ENCODE measurements around the gene TMEM42. TPM values are rescaled to one million over a fixed set of nuclear protein-coding genes. Genes with fewer than 3 reads are reported as not detected.
A peak's percentile ranks its signal among the peaks of the same experiment; 100 is the strongest.

TMEM42 gene
- polyA plus RNA-seq, 4 donors = 6.2 to 19.4 (median 14.3) TPM

DNA sequence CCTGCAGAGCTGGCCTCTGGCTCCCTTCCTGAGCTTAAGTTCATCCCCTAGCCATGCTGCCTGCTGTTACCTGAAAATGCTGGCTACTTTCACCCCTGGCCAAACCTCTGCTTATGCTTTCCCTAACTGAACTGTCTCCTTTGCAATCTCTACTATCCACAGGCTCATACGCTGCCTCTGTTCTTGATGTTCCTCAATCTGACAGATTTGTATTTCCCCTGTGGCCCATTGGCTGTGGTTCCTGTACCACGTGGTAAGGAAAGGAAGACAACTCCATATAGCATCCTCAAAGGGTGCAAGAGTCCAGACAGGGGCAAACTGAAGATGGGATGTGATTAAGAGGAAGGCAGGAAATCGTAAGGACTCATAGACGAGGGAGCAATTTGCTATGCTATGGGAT is 45.9 kb downstream of the TMEM42 start:
- 62 to 71% (median 69%) methylated on average over 4 of the region's 4 CpGs for WGBS, 3 donors
- Histone ChIP-seq H3K27me3 (ENCODE audit: control insufficient read depth in 3 of 3, insufficient read depth in 3 of 3, low read length in 3 of 3) (peaks cover 0 to 7% (median 0%) of the 10 kb centered on the region in 3 donors), H3K4me1 (ENCODE audit: control insufficient read depth in 3 of 3, insufficient read depth in 2 of 3, low read depth in 1 of 3, low read length in 2 of 3) (no peaks in the 10 kb centered on the region), H3K27ac (ENCODE audit: low read depth in 1 of 3, low read length in 2 of 3) (no peak overlapping the region), H3K4me3 (ENCODE audit: low read depth in 1 of 3, low read length in 3 of 3) (no peak overlapping the region), H3K36me3 (ENCODE audit: control insufficient read depth in 3 of 3, insufficient read depth in 2 of 3, low read depth in 1 of 3, low read length in 3 of 3) (no peaks in the 10 kb centered on the region), H3K9me3 (ENCODE audit: control insufficient read depth in 2 of 2, insufficient read depth in 1 of 2, low read depth in 1 of 2, low read length in 1 of 2) (peaks cover 0 to 5% of the 10 kb centered on the region in 2 donors)
- no peak for DNase-seq
- FAIRE-seq = no peak

- no peak for FAIRE-seq
- DNase-seq = no peak
- Histone ChIP-seq H3K27ac (ENCODE audit: low read depth in 1 of 3, low read length in 2 of 3) (no peak overlapping the region), H3K4me3 (ENCODE audit: low read depth in 1 of 3, low read length in 3 of 3) (no peak overlapping the region), H3K36me3 (ENCODE audit: control insufficient read depth in 3 of 3, insufficient read depth in 2 of 3, low read depth in 1 of 3, low read length in 3 of 3) (no peaks in the 10 kb centered on the region), H3K4me1 (ENCODE audit: control insufficient read depth in 3 of 3, insufficient read depth in 2 of 3, low read depth in 1 of 3, low read length in 2 of 3) (no peaks in the 10 kb centered on the region), H3K9me3 (ENCODE audit: control insufficient read depth in 2 of 2, insufficient read depth in 1 of 2, low read depth in 1 of 2, low read length in 1 of 2) (peaks cover 0 to 5% of the 10 kb centered on the region in 2 donors), H3K27me3 (ENCODE audit: control insufficient read depth in 3 of 3, insufficient read depth in 3 of 3, low read length in 3 of 3) (peaks cover 0 to 4% (median 0%) of the 10 kb centered on the region in 3 donors)
- WGBS, 3 donors = 31 to 45% (median 44%) methylated on average over 2 of the region's 2 CpGs
Observed at GRCh38 chr3:44909063-44909462, 47.4 kb downstream of the TMEM42 start.

- 92 to 95% (median 94%) methylated on average over 3 of the region's 3 CpGs for WGBS, 3 donors
- FAIRE-seq (no peak), DNase-seq (no peak)
Observed at GRCh38 chr3:44910693-44911092, 49.0 kb downstream of the TMEM42 start.

DNA sequence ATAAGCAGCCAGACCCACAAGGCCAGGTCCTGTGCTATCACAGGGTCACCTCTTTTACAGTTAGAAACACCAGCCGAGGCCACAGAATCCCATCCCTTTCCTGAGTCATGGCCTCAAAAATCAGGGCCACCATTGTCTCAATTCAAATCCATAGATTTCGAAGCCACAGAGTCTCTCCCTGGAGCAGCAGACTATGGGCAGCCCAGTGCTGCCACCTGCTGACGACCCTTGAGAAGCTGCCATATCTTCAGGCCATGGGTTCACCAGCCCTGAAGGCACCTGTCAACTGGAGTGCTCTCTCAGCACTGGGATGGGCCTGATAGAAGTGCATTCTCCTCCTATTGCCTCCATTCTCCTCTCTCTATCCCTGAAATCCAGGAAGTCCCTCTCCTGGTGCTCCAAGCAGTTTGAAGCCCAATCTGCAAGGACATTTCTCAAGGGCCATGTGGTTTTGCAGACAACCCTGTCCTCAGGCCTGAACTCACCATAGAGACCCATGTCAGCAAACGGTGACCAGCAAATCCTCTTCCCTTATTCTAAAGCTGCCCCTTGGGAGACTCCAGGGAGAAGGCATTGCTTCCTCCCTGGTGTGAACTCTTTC is 52.3 kb downstream of the TMEM42 start:
- H3K27me3 ChIP-seq (ENCODE audit: control insufficient read depth in 3 of 3, insufficient read depth in 3 of 3, low read length in 3 of 3) = peaks cover 0 to 4% (median 0%) of the 10 kb centered on the region in 3 donors
- FAIRE-seq (no peak), DNase-seq (peak; percentile 75 to 81)
- no peak overlapping the region for H3K27ac ChIP-seq (ENCODE audit: low read depth in 1 of 3, low read length in 2 of 3)
- peaks cover 0 to 30% (median 4%) of the 10 kb centered on the region in 3 donors for H3K36me3 ChIP-seq (ENCODE audit: control insufficient read depth in 3 of 3, insufficient read depth in 2 of 3, low read depth in 1 of 3, low read length in 3 of 3)
- H3K4me1 ChIP-seq (ENCODE audit: control insufficient read depth in 3 of 3, insufficient read depth in 2 of 3, low read depth in 1 of 3, low read length in 2 of 3) = no peaks in the 10 kb centered on the region
- 30 to 39% (median 36%) methylated on average over 4 of the region's 4 CpGs for WGBS, 3 donors
- H3K9me3 ChIP-seq (ENCODE audit: control insufficient read depth in 2 of 2, insufficient read depth in 1 of 2, low read depth in 1 of 2, low read length in 1 of 2) = no peaks in the 10 kb centered on the region
- no peak overlapping the region for H3K4me3 ChIP-seq (ENCODE audit: low read depth in 1 of 3, low read length in 3 of 3)

More at GRCh38 chr3:44910693-44911092, 49.0 kb downstream of the TMEM42 start:
- Histone ChIP-seq H3K9me3 (ENCODE audit: control insufficient read depth in 2 of 2, insufficient read depth in 1 of 2, low read depth in 1 of 2, low read length in 1 of 2) (peaks cover 0 to 5% of the 10 kb centered on the region in 2 donors), H3K36me3 (ENCODE audit: control insufficient read depth in 3 of 3, insufficient read depth in 2 of 3, low read depth in 1 of 3, low read length in 3 of 3) (peaks cover 0 to 2% (median 0%) of the 10 kb centered on the region in 3 donors), H3K27me3 (ENCODE audit: control insufficient read depth in 3 of 3, insufficient read depth in 3 of 3, low read length in 3 of 3) (peaks cover 0 to 4% (median 0%) of the 10 kb centered on the region in 3 donors), H3K4me1 (ENCODE audit: control insufficient read depth in 3 of 3, insufficient read depth in 2 of 3, low read depth in 1 of 3, low read length in 2 of 3) (no peaks in the 10 kb centered on the region), H3K27ac (ENCODE audit: low read depth in 1 of 3, low read length in 2 of 3) (no peak overlapping the region), H3K4me3 (ENCODE audit: low read depth in 1 of 3, low read length in 3 of 3) (no peak overlapping the region)

DNA sequence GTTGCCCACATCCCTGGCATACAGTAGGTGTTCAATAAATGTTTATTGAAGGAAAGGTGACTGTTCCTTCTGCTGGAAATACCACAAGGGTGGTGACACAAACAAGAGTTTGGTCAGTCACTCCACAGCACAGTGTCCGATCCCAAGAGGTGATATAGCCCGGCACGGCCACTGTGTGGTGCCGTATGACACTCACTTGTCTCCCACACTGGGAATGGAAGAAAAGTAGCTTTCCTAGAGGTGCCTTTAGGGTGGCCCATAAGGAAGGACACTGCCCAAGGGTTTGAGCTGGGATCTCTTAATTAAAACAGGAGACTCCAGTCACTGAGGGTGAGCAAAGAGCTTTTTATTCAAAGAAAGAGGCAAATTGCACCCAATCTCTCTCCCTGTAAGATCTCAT is 53.2 kb downstream of the TMEM42 start:
- Histone ChIP-seq H3K9me3 (ENCODE audit: control insufficient read depth in 2 of 2, insufficient read depth in 1 of 2, low read depth in 1 of 2, low read length in 1 of 2) (no peaks in the 10 kb centered on the region), H3K36me3 (ENCODE audit: control insufficient read depth in 3 of 3, insufficient read depth in 2 of 3, low read depth in 1 of 3, low read length in 3 of 3) (peaks cover 0 to 30% (median 4%) of the 10 kb centered on the region in 3 donors), H3K27ac (ENCODE audit: low read depth in 1 of 3, low read length in 2 of 3) (no peak overlapping the region), H3K4me3 (ENCODE audit: low read depth in 1 of 3, low read length in 3 of 3) (no peak overlapping the region), H3K27me3 (ENCODE audit: control insufficient read depth in 3 of 3, insufficient read depth in 3 of 3, low read length in 3 of 3) (no peaks in the 10 kb centered on the region), H3K4me1 (ENCODE audit: control insufficient read depth in 3 of 3, insufficient read depth in 2 of 3, low read depth in 1 of 3, low read length in 2 of 3) (no peaks in the 10 kb centered on the region)
- FAIRE-seq = no peak
- WGBS, 3 donors = 67 to 72% (median 68%) methylated on average over 4 of the region's 4 CpGs
- DNase-seq = peak; percentile 10 to 21

Other genes with a start within 250 kb of the TMEM42 start
- gene ZNF197, start 236.9 kb upstream of the TMEM42 start, polyA plus RNA-seq = 10 to 100 TPM in 1 of 4 donors, 1 to 10 TPM in 3; 5.7 to 23.0 (median 7.6) TPM
- gene ZNF35, start 213.2 kb upstream of the TMEM42 start, polyA plus RNA-seq = 1 to 10 TPM; 3.1 to 7.8 (median 5.0) TPM
- gene ZNF502, start 149.3 kb upstream of the TMEM42 start, polyA plus RNA-seq = 10 to 100 TPM in 1 of 4 donors, 1 to 10 TPM in 3; 1.3 to 10.7 (median 1.8) TPM
- gene ZNF501, start 132.3 kb upstream of the TMEM42 start, polyA plus RNA-seq = 1 to 10 TPM in 3 of 4 donors, under 1 TPM in 1; 0.89 to 5.0 (median 1.5) TPM
- 10 to 100 TPM in 2 of 4 donors, 1 to 10 TPM in 2; 6.7 to 24.7 (median 10.3) TPM for gene KIAA1143, start 100.3 kb upstream of the TMEM42 start, polyA plus RNA-seq
- gene KIF15, start 100.1 kb upstream of the TMEM42 start, polyA plus RNA-seq = 10 to 100 TPM in 1 of 4 donors, 1 to 10 TPM in 2, under 1 TPM in 1; 0.54 to 11.1 (median 5.5) TPM
- under 1 TPM in 1 of 4 donors, not detected in 3; 0.04 TPM for gene TGM4, start 12.7 kb downstream of the TMEM42 start, polyA plus RNA-seq
- 10 to 100 TPM; 54.3 to 91.3 (median 58.3) TPM for gene ZDHHC3, start 114.3 kb downstream of the TMEM42 start, polyA plus RNA-seq
- 10 to 100 TPM; 21.9 to 39.4 (median 30.4) TPM for gene EXOSC7, start 114.3 kb downstream of the TMEM42 start, polyA plus RNA-seq
- 100 to 1,000 TPM in 1 of 4 donors, 10 to 100 TPM in 1, 1 to 10 TPM in 2; 2.9 to 103 (median 17.1) TPM for gene CLEC3B, start 164.4 kb downstream of the TMEM42 start, polyA plus RNA-seq

All from small intestine (tissue), 7 donors.